ENCODE results near the gene RSBN1L. TPM values are rescaled to one million over a fixed set of nuclear protein-coding genes. Genes with fewer than 3 reads are reported as not detected.
A peak's percentile ranks its signal among the peaks of the same experiment; 100 is the strongest.
"Not testable (repeated sequence)": the region's sequence is repeated elsewhere in the genome, so short reads cannot be mapped to it uniquely, and the experiment has no call there.

The RSBN1L gene
- 10 to 100 TPM; 21.7 to 21.8 TPM for total RNA-seq

DNA sequence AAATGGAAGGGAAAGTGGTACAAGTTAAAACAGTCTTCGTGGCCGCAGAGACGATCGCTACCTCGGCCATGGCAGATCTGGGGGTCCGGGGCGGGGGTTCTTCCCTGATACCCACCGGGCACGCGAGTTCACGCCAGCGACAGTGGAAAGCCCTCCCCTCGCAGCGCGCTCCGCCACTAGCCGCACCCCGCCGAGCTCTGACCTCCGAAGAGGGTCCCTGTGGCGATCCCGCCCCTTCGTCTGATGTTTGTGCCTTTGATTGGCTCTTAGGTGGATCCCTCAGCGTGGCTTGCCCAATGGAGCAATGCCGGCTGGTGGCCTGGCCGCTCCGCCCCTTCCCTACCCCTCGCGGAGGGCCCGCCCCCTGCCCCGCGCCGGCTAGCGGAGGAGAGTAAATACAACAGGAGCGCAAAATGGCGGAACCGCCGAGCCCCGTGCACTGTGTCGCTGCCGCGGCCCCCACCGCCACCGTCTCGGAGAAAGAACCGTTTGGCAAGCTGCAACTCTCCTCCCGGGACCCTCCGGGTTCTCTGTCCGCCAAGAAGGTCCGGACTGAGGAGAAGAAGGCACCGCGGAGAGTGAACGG, at the start of gene RSBN1L:
Gene RSBN1L, plus strand, starts transcription at position 403 of the 586 bp plus-strand sequence. Its CDS starts 11 bp downstream, at position 414.
- Mint-ChIP-seq H3K9me3 (no peaks in the 10 kb centered on the region), H3K27me3 (no peaks in the 10 kb centered on the region)

DNA sequence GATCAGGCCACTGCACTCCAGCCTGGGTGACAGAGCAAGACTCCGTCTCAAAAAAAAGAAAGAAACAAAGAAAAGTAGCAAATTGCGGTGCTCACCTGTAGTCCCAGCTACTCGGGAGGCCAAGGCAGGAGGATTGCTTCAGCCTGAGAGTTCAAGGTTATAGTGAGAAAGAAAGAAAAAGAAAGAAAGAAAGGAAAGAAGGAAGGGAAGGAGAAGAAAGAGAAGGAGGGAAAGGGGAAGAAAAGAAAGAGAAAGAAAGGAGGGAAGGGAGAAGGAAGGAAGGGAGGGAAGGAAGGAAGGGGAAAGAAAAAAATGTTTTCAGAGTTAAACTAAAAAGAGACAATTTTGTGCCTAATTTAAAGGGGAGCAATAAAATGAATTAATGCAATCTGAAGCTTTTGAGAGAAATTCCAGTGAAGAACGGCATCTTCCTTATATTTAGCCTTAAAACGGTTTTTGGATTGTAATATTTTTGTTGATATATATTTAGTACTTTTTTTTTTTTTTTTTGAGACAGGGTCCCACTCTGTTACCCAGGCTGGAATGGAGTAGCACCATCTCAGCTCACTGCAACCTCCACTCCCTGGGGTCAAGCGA, 47.4 kb upstream of the RSBN1L start:
- H3K36me3 Mint-ChIP-seq, result peaks cover 2% of the 10 kb centered on the region

More for the DNA sequence above, at the start of gene RSBN1L:
- peaks cover 36% of the 10 kb centered on the region for H3K4me1 Mint-ChIP-seq
- DNase-seq, result peak; percentile 99
- H3K27ac Mint-ChIP-seq, result peak within 1 kb of the TSS; percentile 97
- peak within 1 kb of the TSS; percentile 97 for H3K4me3 Mint-ChIP-seq
- H3K36me3 Mint-ChIP-seq, result peaks cover 31% of the 10 kb centered on the region

DNA sequence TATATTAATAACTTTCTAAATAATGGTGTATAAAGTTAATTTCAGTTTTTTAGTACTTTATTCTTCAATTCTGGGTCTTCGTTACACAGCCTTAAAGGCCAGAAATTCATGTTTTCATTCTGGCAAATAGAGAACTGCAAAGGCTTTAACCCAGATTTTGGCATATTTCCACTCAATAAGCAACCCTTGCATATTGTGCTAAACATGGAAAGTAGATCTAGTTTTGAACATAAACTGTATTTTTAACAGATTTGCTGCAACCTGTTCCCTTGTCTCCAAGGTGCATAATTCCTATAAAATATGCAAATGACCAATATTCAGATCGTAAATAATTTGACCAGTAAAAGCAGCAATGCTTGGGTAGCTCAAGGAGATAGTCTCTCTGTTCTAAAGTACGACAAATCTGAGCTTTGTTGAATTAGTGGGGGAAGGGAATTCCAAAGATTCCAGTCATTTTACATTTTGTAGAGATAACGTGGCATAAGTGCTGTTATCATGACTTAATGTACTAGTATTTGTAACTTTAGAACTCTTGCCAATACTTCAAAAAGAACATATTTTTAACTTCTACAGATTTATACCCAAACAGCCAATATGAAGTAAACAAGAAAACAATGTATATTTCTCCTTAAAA, 46.4 kb upstream of the RSBN1L start:
- Mint-ChIP-seq H3K4me3 (no peak overlapping the region), H3K36me3 (no peaks in the 10 kb centered on the region), H3K27ac (no peak overlapping the region), H3K9me3 (no peaks in the 10 kb centered on the region), H3K27me3 (no peaks in the 10 kb centered on the region), H3K4me1 (no peaks in the 10 kb centered on the region)
- DNase-seq, result no peak

More for the DNA sequence above, 47.4 kb upstream of the RSBN1L start:
- Mint-ChIP-seq H3K27ac (no peak overlapping the region), H3K4me1 (no peaks in the 10 kb centered on the region), H3K9me3 (no peaks in the 10 kb centered on the region), H3K4me3 (no peak overlapping the region), H3K27me3 (no peaks in the 10 kb centered on the region)
- no peak for DNase-seq

DNA sequence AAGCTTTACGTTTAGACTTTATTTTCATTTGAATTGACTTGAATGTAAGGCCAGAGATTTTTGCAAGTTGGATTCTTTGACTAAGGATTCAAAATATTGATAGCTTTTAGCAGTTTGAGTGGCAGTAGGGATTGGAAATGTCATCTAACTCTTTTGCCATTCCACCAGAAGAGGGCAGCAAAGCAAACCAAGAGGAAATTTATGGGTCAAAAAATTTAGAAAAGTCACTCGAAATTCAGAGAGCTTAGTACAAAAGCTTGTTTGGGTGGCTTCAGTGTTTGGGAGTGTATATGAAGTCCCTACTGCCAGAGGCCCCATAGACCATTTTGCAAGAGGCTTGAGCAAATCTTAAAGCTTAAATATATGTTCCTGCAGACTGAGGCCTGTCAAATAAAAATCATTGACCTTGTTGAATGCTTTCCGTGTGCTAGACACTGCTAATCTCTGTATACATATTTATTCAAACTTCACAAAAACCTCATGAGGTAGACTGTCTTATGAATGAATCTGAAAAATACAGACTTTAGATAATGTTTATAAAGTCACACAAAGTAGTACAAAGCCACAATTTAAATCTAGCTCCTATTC, 44.6 kb upstream of the RSBN1L start:
- DNase-seq, result no peak
- Mint-ChIP-seq H3K9me3 (no peaks in the 10 kb centered on the region), H3K27me3 (no peaks in the 10 kb centered on the region), H3K4me1 (no peaks in the 10 kb centered on the region), H3K36me3 (no peaks in the 10 kb centered on the region), H3K4me3 (no peak overlapping the region), H3K27ac (no peak overlapping the region)

DNA sequence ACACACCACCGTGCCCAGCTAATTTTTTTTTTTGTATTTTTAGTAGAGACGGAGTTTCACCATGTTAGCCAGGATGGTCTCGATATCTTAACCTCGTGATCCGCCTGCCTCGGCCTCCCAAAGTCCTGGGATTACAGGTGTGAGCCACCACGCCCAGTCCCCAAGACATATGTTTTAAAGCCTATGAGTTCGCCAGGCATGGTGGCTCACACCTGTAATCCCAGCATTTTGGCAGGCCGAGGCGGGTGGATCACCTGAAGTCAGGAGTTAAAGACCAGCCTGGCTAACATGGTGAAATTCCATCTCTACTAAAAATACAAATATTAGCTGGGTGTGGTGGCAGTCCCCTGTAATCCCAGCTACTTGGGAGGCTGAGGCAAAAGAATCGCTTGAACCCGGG, 43.4 kb upstream of the RSBN1L start:
- not testable (repeated sequence) for H3K27me3 Mint-ChIP-seq, H3K4me3 Mint-ChIP-seq, H3K4me1 Mint-ChIP-seq

DNA sequence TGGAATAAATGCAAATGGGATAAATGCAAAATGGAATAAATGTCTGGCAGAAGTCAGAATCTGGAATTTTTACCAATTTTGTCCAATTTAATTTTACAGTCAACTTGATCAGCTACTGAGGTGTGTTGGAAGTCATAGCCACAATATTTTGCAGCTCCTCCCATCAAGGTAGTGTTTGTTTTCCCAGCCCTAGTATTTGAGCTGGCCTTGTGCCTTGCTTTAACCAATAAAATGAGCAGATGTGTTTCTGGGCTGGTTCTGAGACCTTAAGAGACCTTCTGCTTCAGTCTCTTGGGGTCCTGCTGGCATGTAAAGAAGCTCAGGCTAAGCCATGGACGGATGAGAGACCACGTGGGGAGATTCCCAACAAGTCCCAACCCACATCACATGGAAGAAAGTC, 42.7 kb upstream of the RSBN1L start:
- Mint-ChIP-seq H3K36me3 (no peaks in the 10 kb centered on the region), H3K4me3 (no peak overlapping the region), H3K4me1 (no peaks in the 10 kb centered on the region), H3K9me3 (no peaks in the 10 kb centered on the region), H3K27me3 (no peaks in the 10 kb centered on the region), H3K27ac (no peak overlapping the region)
- DNase-seq, result no peak

More for the DNA sequence above, 43.4 kb upstream of the RSBN1L start:
- H3K9me3 Mint-ChIP-seq, H3K27ac Mint-ChIP-seq, DNase-seq, H3K36me3 Mint-ChIP-seq: not testable (repeated sequence)

DNA sequence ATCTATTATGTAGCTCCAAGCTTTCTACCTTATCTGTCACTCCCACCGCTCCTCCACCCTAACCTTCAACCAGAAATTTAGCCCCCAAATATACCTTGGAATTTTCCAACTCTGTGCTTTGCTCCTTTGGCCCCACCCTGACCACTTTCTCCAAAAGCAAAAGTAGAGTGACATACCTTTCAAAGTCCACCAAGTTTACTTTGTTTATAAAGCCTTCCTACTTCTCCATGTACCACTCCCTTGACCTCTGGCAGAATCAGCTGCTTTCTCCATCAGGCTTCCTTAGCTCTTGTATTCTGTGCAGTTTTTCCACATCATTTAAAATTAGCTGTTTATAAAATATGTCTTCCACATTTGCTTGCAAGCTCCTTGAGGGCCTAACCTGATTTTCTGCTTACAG, 40.9 kb upstream of the RSBN1L start:
- Mint-ChIP-seq H3K27me3 (no peaks in the 10 kb centered on the region), H3K9me3 (no peaks in the 10 kb centered on the region), H3K36me3 (no peaks in the 10 kb centered on the region), H3K27ac (no peak overlapping the region), H3K4me1 (no peaks in the 10 kb centered on the region), H3K4me3 (no peak overlapping the region)
- DNase-seq, result no peak

DNA sequence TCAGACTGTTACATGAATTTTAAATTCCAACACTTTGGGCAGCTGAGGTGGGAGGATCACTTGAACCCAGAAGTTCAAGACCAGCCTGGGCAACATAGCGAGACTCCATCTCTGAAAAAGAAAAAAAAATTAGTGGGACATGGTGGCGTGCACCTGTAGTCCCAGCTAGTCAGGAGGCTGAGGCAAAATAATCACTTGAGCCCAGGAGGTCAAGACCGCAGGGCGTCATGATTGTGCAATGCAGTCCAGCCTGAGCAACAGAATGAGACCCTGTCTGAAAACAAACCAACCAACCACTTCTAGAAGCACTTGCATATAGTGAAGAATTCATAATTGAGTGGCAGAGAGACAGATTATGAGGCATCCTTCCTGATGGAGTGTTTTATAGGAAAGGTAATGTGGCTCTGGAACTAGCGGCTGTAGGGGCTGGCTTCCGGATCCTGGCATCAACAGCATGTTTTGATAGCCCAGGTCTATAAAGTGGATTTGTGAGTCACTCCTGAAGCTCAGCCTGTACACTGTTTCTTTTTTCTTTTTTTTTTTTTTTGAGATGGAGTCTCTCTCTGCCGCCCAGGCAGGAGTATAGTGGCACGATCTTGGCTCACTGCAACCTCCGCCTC, 40.3 kb upstream of the RSBN1L start:
- no peak overlapping the region for H3K27ac Mint-ChIP-seq
- H3K4me3 Mint-ChIP-seq, result no peak overlapping the region
- DNase-seq, result no peak
- no peaks in the 10 kb centered on the region for H3K9me3 Mint-ChIP-seq
- no peaks in the 10 kb centered on the region for H3K27me3 Mint-ChIP-seq
- no peaks in the 10 kb centered on the region for H3K36me3 Mint-ChIP-seq
- no peaks in the 10 kb centered on the region for H3K4me1 Mint-ChIP-seq

DNA sequence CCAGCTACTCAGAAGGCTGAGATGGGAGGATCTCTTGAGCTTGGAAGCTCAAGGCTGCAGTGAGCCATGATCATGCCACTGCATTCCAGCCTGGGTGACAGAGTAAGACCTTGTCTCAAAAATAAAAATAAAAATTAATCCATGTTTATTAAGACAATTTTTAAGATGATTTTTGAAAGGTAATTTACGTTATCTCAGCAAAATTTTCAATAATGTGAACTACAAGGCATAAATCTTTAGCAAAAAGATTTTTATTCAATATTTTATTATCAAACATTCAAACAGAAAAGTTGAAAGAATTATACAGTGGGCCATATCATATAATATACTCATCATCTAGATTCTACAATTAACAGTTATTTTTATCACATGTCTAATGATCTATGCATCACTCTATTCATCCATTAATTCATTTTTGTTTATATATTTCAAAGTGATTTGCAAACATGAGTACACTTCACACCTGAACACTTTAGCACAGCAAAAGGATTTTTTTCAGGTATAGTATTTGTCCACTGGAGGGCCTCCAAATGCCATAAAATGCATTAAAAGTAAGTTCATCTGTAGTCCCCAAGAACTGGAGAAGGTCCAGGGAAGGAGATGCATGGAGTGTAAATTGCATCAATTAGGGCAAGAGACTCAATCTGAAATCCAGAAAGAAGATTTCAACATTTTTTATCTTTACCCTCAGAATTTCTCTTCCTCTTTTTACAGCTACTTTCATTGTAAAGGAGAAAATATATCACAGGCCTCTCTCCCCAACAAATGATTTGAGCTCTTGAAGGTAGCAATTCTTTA, 38.6 kb upstream of the RSBN1L start:
- Mint-ChIP-seq H3K9me3 (no peaks in the 10 kb centered on the region), H3K27me3 (no peaks in the 10 kb centered on the region), H3K4me3 (no peak overlapping the region), H3K4me1 (no peaks in the 10 kb centered on the region), H3K27ac (no peak overlapping the region), H3K36me3 (no peaks in the 10 kb centered on the region)
- DNase-seq, result no peak

DNA sequence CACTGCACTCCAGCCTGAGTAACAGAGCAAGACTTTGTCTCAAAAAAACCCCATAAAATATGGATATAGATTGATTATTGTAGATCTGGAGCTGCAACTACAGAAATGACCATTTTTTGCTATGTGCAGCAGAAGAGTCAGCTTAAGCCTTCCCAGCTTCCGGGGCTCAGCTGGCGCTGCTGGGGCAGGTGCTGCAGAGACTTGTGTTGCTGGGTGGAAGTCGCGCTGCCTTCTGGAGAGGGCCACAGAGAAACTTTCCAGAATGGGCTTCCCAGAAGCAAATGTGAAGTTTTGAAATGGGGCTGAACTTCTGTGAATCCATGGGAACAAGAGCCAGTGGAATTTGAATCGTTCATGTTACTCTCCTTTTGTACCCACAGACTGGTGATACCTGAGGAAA, 37.3 kb upstream of the RSBN1L start:
- no peak for DNase-seq
- H3K4me3 Mint-ChIP-seq, result no peak overlapping the region
- H3K4me1 Mint-ChIP-seq, result no peaks in the 10 kb centered on the region
- H3K27me3 Mint-ChIP-seq, result no peaks in the 10 kb centered on the region
- no peaks in the 10 kb centered on the region for H3K9me3 Mint-ChIP-seq
- no peak overlapping the region for H3K27ac Mint-ChIP-seq
- no peaks in the 10 kb centered on the region for H3K36me3 Mint-ChIP-seq

DNA sequence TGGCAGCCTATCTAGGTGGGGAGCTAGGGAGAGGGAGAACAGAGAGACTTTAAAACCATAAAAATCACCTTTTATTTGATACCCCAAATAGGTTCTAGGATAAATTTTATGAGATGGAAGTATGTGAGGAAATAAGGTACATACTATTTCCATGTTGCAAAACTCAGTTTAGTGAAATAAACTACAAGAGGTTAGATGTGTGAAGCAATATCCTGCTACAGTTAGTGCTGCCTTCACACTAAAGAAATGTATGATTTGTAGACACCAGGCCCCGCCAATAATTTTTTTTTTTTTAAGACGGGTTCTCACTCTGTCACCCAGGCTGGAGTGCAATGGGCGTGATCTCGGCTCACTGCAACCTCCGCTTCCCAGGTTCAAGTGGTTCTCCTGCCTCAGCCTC, 34.4 kb upstream of the RSBN1L start:
- DNase-seq, result no peak
- Mint-ChIP-seq H3K27ac (no peak overlapping the region), H3K4me1 (no peaks in the 10 kb centered on the region), H3K4me3 (no peak overlapping the region), H3K27me3 (no peaks in the 10 kb centered on the region), H3K9me3 (no peaks in the 10 kb centered on the region), H3K36me3 (no peaks in the 10 kb centered on the region)

DNA sequence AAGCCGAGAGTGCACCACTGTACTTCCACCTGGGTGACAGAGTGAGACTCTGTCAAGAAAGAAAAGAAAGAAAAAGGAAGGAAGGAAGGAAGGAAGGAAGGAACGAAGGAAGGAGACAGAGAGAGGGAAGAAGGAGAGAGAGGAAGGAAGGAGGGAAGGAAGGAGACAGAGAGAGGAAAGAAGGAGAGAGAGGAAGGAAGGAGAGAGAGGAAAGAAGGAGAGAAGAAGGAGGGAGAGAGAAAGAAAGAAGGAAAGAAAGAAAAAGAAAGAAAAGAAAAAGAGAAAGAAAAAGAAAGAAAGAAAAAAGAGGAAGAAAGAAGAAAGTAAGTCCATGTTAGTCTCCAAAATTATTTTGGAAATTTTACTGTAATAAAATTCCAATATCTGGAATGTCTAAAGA, 33.4 kb upstream of the RSBN1L start:
- Mint-ChIP-seq H3K36me3 (no peaks in the 10 kb centered on the region), H3K4me1 (no peaks in the 10 kb centered on the region), H3K27me3 (no peaks in the 10 kb centered on the region), H3K4me3 (no peak overlapping the region), H3K27ac (no peak overlapping the region), H3K9me3 (no peaks in the 10 kb centered on the region)
- no peak for DNase-seq

DNA sequence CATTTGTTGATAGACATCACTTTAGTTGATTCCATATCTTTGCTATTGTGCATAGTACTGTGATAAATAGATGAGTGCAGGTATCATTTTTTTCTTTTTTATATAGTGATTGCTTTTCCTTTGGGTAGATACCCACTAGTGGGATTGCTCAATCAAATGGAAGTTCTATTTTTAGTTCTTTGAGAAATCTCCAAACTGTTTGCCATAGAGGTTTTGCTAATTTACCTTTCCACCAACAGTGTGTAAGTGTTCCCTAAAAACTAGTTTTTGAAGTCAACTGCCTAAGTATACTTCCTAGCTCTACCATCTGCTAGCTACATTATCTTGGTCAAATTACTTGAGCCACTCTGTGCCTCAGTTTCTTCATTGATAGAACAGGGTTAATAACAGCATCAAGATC, 31.5 kb upstream of the RSBN1L start:
- H3K36me3 Mint-ChIP-seq, result no peaks in the 10 kb centered on the region
- no peaks in the 10 kb centered on the region for H3K27me3 Mint-ChIP-seq
- no peak for DNase-seq
- no peak overlapping the region for H3K4me3 Mint-ChIP-seq
- no peak overlapping the region for H3K27ac Mint-ChIP-seq
- no peaks in the 10 kb centered on the region for H3K4me1 Mint-ChIP-seq
- H3K9me3 Mint-ChIP-seq, result no peaks in the 10 kb centered on the region

DNA sequence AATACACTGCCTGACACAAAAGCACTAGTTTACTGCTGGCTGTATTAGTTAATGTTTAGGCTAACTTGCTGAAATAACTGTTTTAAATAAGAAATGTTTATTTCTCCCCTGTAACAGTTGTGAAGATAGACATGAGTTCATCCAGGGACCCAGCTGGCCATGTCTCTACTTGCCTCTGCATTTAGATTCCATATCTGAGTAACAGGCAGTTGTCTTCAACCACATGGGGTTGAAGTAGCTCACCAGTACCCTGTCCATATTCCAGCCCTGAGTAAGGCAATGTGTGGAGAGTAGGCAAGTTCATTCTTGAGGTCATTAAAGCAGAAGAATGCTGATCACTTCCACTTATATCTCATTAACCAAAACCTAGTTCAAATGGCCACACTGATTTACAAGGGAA, 31.1 kb upstream of the RSBN1L start:
- H3K36me3 Mint-ChIP-seq, result no peaks in the 10 kb centered on the region
- no peak for DNase-seq
- H3K27ac Mint-ChIP-seq, result no peak overlapping the region
- H3K9me3 Mint-ChIP-seq, result no peaks in the 10 kb centered on the region
- no peaks in the 10 kb centered on the region for H3K27me3 Mint-ChIP-seq
- no peak overlapping the region for H3K4me3 Mint-ChIP-seq
- no peaks in the 10 kb centered on the region for H3K4me1 Mint-ChIP-seq
